A549 (cell line): Measurements from ENCODE around the gene TMEM267. TPM values are rescaled to one million over a fixed set of nuclear protein-coding genes. Genes with fewer than 3 reads are reported as not detected.
A peak's percentile ranks its signal among the peaks of the same experiment; 100 is the strongest.

Experiments used
- ATAC-seq, 2 experiments: fragments of 200-7000 bp in 1 of 2; fragments of >200 bp in 1 of 2; cut with Nextera tagmentation in 1 of 2; cut with Tn5 transposase in 1 of 2; 3 replicates each; pipeline versions ENCODE4 v1.8.0 to v1.9.1; 2018 to 2020; ENCODE audit warnings: mild to moderate bottlenecking in 1 of 2, moderate library complexity in 1 of 2
- CTCF ChIA-PET: fragments of 300-600 bp; sonication (Branson Sonifier 250); formaldehyde crosslinking; extraction: SDS; loops from one replicate; lab custom pipeline; 2021; ENCODE audit warnings: antibody characterized with exemption, inconsistent platforms; lab: Yijun Ruan, JAX
- POLR2A ChIA-PET: fragments of 350-600 bp; formaldehyde crosslinking; extraction: SDS; loops from one replicate; lab custom pipeline; 2021; ENCODE audit warnings: antibody characterized with exemption, inconsistent platforms; lab: Yijun Ruan, JAX
- DNase-seq, 2 experiments: peaks; one replicate each; pipeline versions ENCODE4 v3.0.0 to v3.0.0-alpha.2; 2011 to 2016; ENCODE audit warnings: low read depth in 1 of 2, low spot score in 1 of 2
- FAIRE-seq: peaks from 2 replicates; lab custom pipeline; 2011; peaks lifted over from hg19 to GRCh38; lab: Jason Lieb, UNC
- H3K27ac ChIP-seq, 2 experiments: fragments of >200 bp; sonication (Bioruptor Twin); formaldehyde crosslinking; 3 replicates each; pipeline ENCODE4 v1.5.1; 2016 to 2017
- H3K4me1 ChIP-seq: fragments of >200 bp; sonication (Bioruptor Twin); formaldehyde crosslinking; 3 replicates; pipeline ENCODE4 v1.6.1; 2016
- H3K4me2 ChIP-seq: fragments of >200 bp; sonication (Bioruptor Twin); formaldehyde crosslinking; 3 replicates; pipeline ENCODE4 v1.6.1; 2016
- H3K4me3 ChIP-seq: fragments of >200 bp; sonication (Bioruptor Twin); formaldehyde crosslinking; 3 replicates; pipeline ENCODE4 v1.5.1; 2016
- H3K9me3 ChIP-seq: fragments of >200 bp; sonication (Bioruptor Twin); formaldehyde crosslinking; 3 replicates; pipeline ENCODE4 v1.6.1; 2016
- BHLHE40 ChIP-seq: IDR thresholded peaks from 2 replicates; pipeline ENCODE4 v1.6.1; 2012; ENCODE audit warnings: low read depth, low read length, inconsistent platforms
- CBX2 ChIP-seq: fragments of 200-600 bp; sonication (generic); IDR thresholded peaks from 2 replicates; pipeline ENCODE4 v1.6.1; 2016; ENCODE audit warnings: low read depth, mild to moderate bottlenecking, borderline replicate concordance
- CBX8 ChIP-seq: fragments of 200-600 bp; sonication (generic); IDR thresholded peaks from 2 replicates; pipeline ENCODE4 v1.6.1; 2016
- CEBPB ChIP-seq, 2 experiments: fragments of >200 bp in 1 of 2; sonication (Bioruptor Twin) in 1 of 2; formaldehyde crosslinking in 1 of 2; IDR thresholded peaks; 2 replicates each; pipeline ENCODE4 v1.6.1; 2012 to 2016
- CHD4 ChIP-seq: fragments of 200-600 bp; sonication (generic); IDR thresholded peaks from 2 replicates; pipeline ENCODE4 v1.6.1; 2016; ENCODE audit warnings: antibody characterized with exemption, mild to moderate bottlenecking, borderline replicate concordance
- CTCF ChIP-seq: fragments of >200 bp; sonication (Bioruptor Twin); formaldehyde crosslinking; IDR thresholded peaks from 3 replicates; pipeline ENCODE4 v1.5.1; 2016
- EHF ChIP-seq: fragments of 250-450 bp; sonication (Bioruptor Pico); IDR thresholded peaks from 2 replicates; pipeline ENCODE4 v1.5.0; 2020; ENCODE audit warnings: mild to moderate bottlenecking
- EHMT2 ChIP-seq: fragments of 200-600 bp; sonication (generic); IDR thresholded peaks from 2 replicates; pipeline ENCODE4 v1.6.1; 2016; ENCODE audit warnings: antibody characterized with exemption, low read depth, mild to moderate bottlenecking, moderate library complexity
- EP300 ChIP-seq, 2 experiments: fragments of >200 bp; sonication (Bioruptor Twin); formaldehyde crosslinking; IDR thresholded peaks; 2 replicates in 1 of 2; 3 replicates in 1 of 2; pipeline ENCODE4 v1.6.1; 2016 to 2017
- ESRRA ChIP-seq: fragments of 150-350 bp; IDR thresholded peaks from 2 replicates; pipeline ENCODE4 v1.6.1; 2014; ENCODE audit warnings: mild to moderate bottlenecking, low read length, borderline replicate concordance
- FOSL2 ChIP-seq, 2 experiments: fragments of 450-650 bp in 1 of 2; fragments of >200 bp in 1 of 2; sonication (Bioruptor Twin) in 1 of 2; formaldehyde crosslinking; IDR thresholded peaks; 2 replicates each; pipeline versions ENCODE4 v1.5.0 to v1.6.1; 2016 to 2020; ENCODE audit warnings: mild to moderate bottlenecking in 1 of 2, moderate library complexity in 1 of 2
- HDAC2 ChIP-seq: fragments of 200-600 bp; sonication (generic); IDR thresholded peaks from 2 replicates; pipeline ENCODE4 v1.6.1; 2016
- HEYL ChIP-seq: fragments of 250-450 bp; sonication (Bioruptor Pico); IDR thresholded peaks from 2 replicates; pipeline ENCODE4 v1.8.0; 2021; ENCODE audit warnings: mild to moderate bottlenecking, moderate library complexity
- HOXA7 ChIP-seq: fragments of 250-450 bp; sonication (Bioruptor Pico); IDR thresholded peaks from 2 replicates; pipeline ENCODE4 v1.5.0; 2020; ENCODE audit warnings: mild to moderate bottlenecking, moderate library complexity
- HOXB5 ChIP-seq: fragments of 250-450 bp; sonication (Bioruptor Pico); IDR thresholded peaks from 2 replicates; pipeline ENCODE4 v1.5.0; 2020; ENCODE audit warnings: mild to moderate bottlenecking, moderate library complexity
- JUNB ChIP-seq: fragments of >200 bp; sonication (Bioruptor Twin); formaldehyde crosslinking; IDR thresholded peaks from 2 replicates; pipeline ENCODE4 v1.6.1; 2016
- MAFK ChIP-seq: fragments of 450-650 bp; IDR thresholded peaks from 2 replicates; pipeline ENCODE4 v1.6.1; 2014; ENCODE audit not compliant: partially characterized antibody
- NFE2L2 ChIP-seq: fragments of 150-350 bp; conservative IDR thresholded peaks from 2 replicates; pipeline ENCODE4 v1.6.1; 2014; ENCODE audit warnings: low read length
- NPAS2 ChIP-seq: fragments of 250-450 bp; sonication (Bioruptor Pico); IDR thresholded peaks from 2 replicates; pipeline ENCODE4 v1.8.0; 2022; ENCODE audit warnings: mild to moderate bottlenecking, moderate library complexity, borderline replicate concordance
- NR3C1 ChIP-seq: fragments of >200 bp; sonication (Bioruptor Twin); formaldehyde crosslinking; IDR thresholded peaks from 3 replicates; pipeline ENCODE4 v1.6.1; 2017
- PHF8 ChIP-seq: fragments of 200-600 bp; sonication (generic); IDR thresholded peaks from 2 replicates; pipeline ENCODE4 v1.6.1; 2016; ENCODE audit warnings: low read depth, mild to moderate bottlenecking, antibody characterized with exemption, moderate library complexity, borderline replicate concordance
- POLR2A ChIP-seq: IDR thresholded peaks from 2 replicates; pipeline ENCODE4 v1.6.1; 2012; ENCODE audit warnings: mild to moderate bottlenecking, low read length
- RARB ChIP-seq: fragments of 250-450 bp; sonication (Bioruptor Pico); IDR thresholded peaks from 2 replicates; pipeline ENCODE4 v1.8.0; 2021; ENCODE audit warnings: mild to moderate bottlenecking, moderate library complexity
- RCOR1 ChIP-seq: fragments of 150-350 bp; IDR thresholded peaks from 2 replicates; pipeline ENCODE4 v1.6.1; 2014; ENCODE audit warnings: antibody characterized with exemption, low read length, low read depth
- RFX5 ChIP-seq: fragments of 450-650 bp; IDR thresholded peaks from 2 replicates; pipeline ENCODE4 v1.7.1; 2014; ENCODE audit warnings: antibody characterized with exemption, mild to moderate bottlenecking, moderate library complexity
- RNF2 ChIP-seq: fragments of 200-600 bp; sonication (generic); IDR thresholded peaks from 2 replicates; pipeline ENCODE4 v1.6.1; 2016; ENCODE audit warnings: low read depth, mild to moderate bottlenecking, antibody characterized with exemption, moderate library complexity, borderline replicate concordance
- SREBF2 ChIP-seq: fragments of 450-650 bp; IDR thresholded peaks from 2 replicates; pipeline ENCODE4 v1.6.1; 2014; ENCODE audit warnings: mild to moderate bottlenecking, moderate library complexity
- TFCP2L1 ChIP-seq: fragments of 250-450 bp; sonication (Bioruptor Pico); IDR thresholded peaks from 2 replicates; pipeline ENCODE4 v1.5.0; 2021; ENCODE audit warnings: mild to moderate bottlenecking
- ZC3H11A ChIP-seq: fragments of 450-650 bp; IDR thresholded peaks from 2 replicates; pipeline ENCODE4 v1.6.1; 2014; ENCODE audit warnings: antibody characterized with exemption, mild to moderate bottlenecking
- ZFP36 ChIP-seq: fragments of 450-650 bp; IDR thresholded peaks from 2 replicates; pipeline ENCODE4 v1.6.1; 2014; ENCODE audit warnings: borderline replicate concordance; ENCODE audit not compliant: partially characterized antibody
- ZNF302 ChIP-seq: fragments of 250-450 bp; sonication (Bioruptor Pico); IDR thresholded peaks from 2 replicates; pipeline ENCODE4 v1.9.0; 2021; ENCODE audit warnings: inconsistent platforms, mild to moderate bottlenecking, moderate library complexity
- WGBS: methylation state at CpG from one replicate; pipeline ENCODE4 v1.1.6; 2017; ENCODE audit errors: missing lambda C conversion rate; 5-methylcytosine and 5-hydroxymethylcytosine counted together
- polyA plus RNA-seq, 4 experiments: library from polyadenylated mRNA; depleted of rRNA in 3 of 4; stranded (reverse); fragments of >200 nt; fragmentation: RNase III in 1 of 4; extraction: RNeasy Plus Mini Kit Qiagen cat#74134 plus additional on column Dnase treatment in 1 of 4; gene quantifications; 2 replicates in 3 of 4; 3 replicates in 1 of 4; pipeline ENCODE4 v1.2.3, GENCODE V29; 2011 to 2017
- TF ChIP-seq, protein P1 (sequence below): fragments of >200 bp; sonication (Bioruptor Twin); formaldehyde crosslinking; IDR thresholded peaks from 2 replicates; pipeline ENCODE4 v1.6.1; 2016
- TF ChIP-seq, protein P2 (sequence below): fragments of >200 bp; sonication (Bioruptor Twin); formaldehyde crosslinking; IDR thresholded peaks from 3 replicates; pipeline ENCODE4 v1.6.1; 2016
- TF ChIP-seq, protein P3 (sequence below): fragments of 200-600 bp; sonication (generic); IDR thresholded peaks from 2 replicates; pipeline ENCODE4 v1.6.1; 2016; ENCODE audit warnings: antibody characterized with exemption, mild to moderate bottlenecking, moderate library complexity
- TF ChIP-seq, protein P4 (sequence below): IDR thresholded peaks from 2 replicates; pipeline ENCODE4 v1.6.1; 2012

Gene TMEM267
- polyA plus RNA-seq, 2 of the 4 experiments (the other 2 are of a cell fraction): 15.8 to 46.1 TPM

- FAIRE-seq (no peak), ATAC-seq (peak; percentile 100), DNase-seq (peak; percentile 96 to 98)
- Histone ChIP-seq H3K4me1 (peaks cover 10% of the 10 kb centered on the region; the same call in 2 of the 3 replicates), H3K9me3 (no peaks in the 10 kb centered on the region), H3K4me2 (peak within 1 kb of the TSS; percentile 92), H3K4me3 (peak within 1 kb of the TSS; percentile 72), H3K27ac (peak within 1 kb of the TSS; percentile 84 to 88)
- ChIA-PET POLR2A (interaction anchor here (0.6 to 2.2 kb wide), 10 partner anchors 10 to 393 kb away, joined by 3 to 41 read pairs (median 6); partner anchors contain the start of genes HMGCS1 and TMEM267), CTCF (interaction anchor here (1.6 kb wide), 1 partner anchor 31 kb away, joined by 5 read pairs; the partner anchor contains the start of gene TMEM267)
- WGBS: 2% methylated on average over 35 of the region's 35 CpGs
- TF ChIP-seq, protein P1, sequence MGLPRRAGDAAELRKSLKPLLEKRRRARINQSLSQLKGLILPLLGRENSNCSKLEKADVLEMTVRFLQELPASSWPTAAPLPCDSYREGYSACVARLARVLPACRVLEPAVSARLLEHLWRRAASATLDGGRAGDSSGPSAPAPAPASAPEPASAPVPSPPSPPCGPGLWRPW: no peak
- TF ChIP-seq CHD4 (no peak), EHMT2 (no peak), CTCF (no peak), HOXB5 (CRISPR knock-in tag) (no peak), NPAS2 (CRISPR knock-in tag) (no peak), CBX8 (no peak), ZC3H11A (no peak), RCOR1 (no peak), EHF (CRISPR knock-in tag) (no peak), CBX2 (no peak), RARB (CRISPR knock-in tag) (no peak), JUNB (no peak), HEYL (CRISPR knock-in tag) (no peak), NR3C1 (no peak), ZNF302 (CRISPR knock-in tag) (no peak), HOXA7 (0 out of 2 replicates have a peak, but pooled peaks have one; percentile 11), PHF8 (peak; percentile 77), ESRRA (no peak), RNF2 (no peak), POLR2A (peak; percentile 78), CEBPB (IDR thresholded peaks at IDR 0.05) (no peak), ZFP36 (no peak), RFX5 (no peak), BHLHE40 (no peak), FOSL2 (IDR thresholded peaks at IDR 0.05) (no peak), FOSL2 (CRISPR knock-in tag; IDR thresholded peaks at IDR 0.05) (no peak), EP300 (IDR thresholded peaks at IDR 0.05) (no peak), MAFK (no peak), NFE2L2 (no peak), TFCP2L1 (CRISPR knock-in tag) (no peak), HDAC2 (no peak; the same call in 1 of the 2 replicates), SREBF2 (no peak)
- TF ChIP-seq, protein P2, sequence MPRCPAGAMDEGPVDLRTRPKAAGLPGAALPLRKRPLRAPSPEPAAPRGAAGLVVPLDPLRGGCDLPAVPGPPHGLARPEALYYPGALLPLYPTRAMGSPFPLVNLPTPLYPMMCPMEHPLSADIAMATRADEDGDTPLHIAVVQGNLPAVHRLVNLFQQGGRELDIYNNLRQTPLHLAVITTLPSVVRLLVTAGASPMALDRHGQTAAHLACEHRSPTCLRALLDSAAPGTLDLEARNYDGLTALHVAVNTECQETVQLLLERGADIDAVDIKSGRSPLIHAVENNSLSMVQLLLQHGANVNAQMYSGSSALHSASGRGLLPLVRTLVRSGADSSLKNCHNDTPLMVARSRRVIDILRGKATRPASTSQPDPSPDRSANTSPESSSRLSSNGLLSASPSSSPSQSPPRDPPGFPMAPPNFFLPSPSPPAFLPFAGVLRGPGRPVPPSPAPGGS: peak; percentile 74; the same call in 1 of the 3 replicates
- TF ChIP-seq, protein P3, sequence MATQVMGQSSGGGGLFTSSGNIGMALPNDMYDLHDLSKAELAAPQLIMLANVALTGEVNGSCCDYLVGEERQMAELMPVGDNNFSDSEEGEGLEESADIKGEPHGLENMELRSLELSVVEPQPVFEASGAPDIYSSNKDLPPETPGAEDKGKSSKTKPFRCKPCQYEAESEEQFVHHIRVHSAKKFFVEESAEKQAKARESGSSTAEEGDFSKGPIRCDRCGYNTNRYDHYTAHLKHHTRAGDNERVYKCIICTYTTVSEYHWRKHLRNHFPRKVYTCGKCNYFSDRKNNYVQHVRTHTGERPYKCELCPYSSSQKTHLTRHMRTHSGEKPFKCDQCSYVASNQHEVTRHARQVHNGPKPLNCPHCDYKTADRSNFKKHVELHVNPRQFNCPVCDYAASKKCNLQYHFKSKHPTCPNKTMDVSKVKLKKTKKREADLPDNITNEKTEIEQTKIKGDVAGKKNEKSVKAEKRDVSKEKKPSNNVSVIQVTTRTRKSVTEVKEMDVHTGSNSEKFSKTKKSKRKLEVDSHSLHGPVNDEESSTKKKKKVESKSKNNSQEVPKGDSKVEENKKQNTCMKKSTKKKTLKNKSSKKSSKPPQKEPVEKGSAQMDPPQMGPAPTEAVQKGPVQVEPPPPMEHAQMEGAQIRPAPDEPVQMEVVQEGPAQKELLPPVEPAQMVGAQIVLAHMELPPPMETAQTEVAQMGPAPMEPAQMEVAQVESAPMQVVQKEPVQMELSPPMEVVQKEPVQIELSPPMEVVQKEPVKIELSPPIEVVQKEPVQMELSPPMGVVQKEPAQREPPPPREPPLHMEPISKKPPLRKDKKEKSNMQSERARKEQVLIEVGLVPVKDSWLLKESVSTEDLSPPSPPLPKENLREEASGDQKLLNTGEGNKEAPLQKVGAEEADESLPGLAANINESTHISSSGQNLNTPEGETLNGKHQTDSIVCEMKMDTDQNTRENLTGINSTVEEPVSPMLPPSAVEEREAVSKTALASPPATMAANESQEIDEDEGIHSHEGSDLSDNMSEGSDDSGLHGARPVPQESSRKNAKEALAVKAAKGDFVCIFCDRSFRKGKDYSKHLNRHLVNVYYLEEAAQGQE: no peak; the same call in 1 of the 2 replicates
- TF ChIP-seq, protein P4, sequence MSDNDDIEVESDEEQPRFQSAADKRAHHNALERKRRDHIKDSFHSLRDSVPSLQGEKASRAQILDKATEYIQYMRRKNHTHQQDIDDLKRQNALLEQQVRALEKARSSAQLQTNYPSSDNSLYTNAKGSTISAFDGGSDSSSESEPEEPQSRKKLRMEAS: peak; percentile 55; the same call in 1 of the 2 replicates
Measured at GRCh38 chr5:43514816-43515677, 31.4 kb upstream of the TMEM267 start, which contains the start of gene C5orf34. Gene C5orf34, minus strand, starts transcription at chr5:43515148. Its CDS starts 5,809 bp downstream, at chr5:43509339.
